Keratinocyte (primary cell): ENCODE results near the gene SNX13. TPM values are rescaled to one million over a fixed set of nuclear protein-coding genes. Genes with fewer than 3 reads are reported as not detected.

Experiments used
- DNase-seq: peaks from one replicate; pipeline ENCODE4 v3.0.0-alpha.2; 2011; ENCODE audit warnings: low read depth, missing footprints, low spot score
- FAIRE-seq: peaks from 2 replicates; lab custom pipeline; 2011; peaks lifted over from hg19 to GRCh38; lab: Jason Lieb, UNC
- H2AFZ ChIP-seq: 2 replicates; pipeline ENCODE4 v1.6.0; 2012; ENCODE audit warnings: low read length, control low read depth, inconsistent platforms; ENCODE audit not compliant: control insufficient read depth
- H3K27ac ChIP-seq: 2 replicates; pipeline ENCODE4 v1.5.1; 2011; ENCODE audit warnings: low read length; ENCODE audit not compliant: control insufficient read depth, insufficient read depth
- H3K27me3 ChIP-seq: 3 replicates; pipeline ENCODE4 v1.6.0; 2011; ENCODE audit warnings: low read length; ENCODE audit not compliant: control insufficient read depth, insufficient read depth; ENCODE audit errors: extremely low read depth
- H3K36me3 ChIP-seq, 2 experiments: 2 replicates in 1 of 2; 3 replicates in 1 of 2; pipeline ENCODE4 v1.5.1; 2011; ENCODE audit warnings: low read length in 2 of 2, mild to moderate bottlenecking in 1 of 2; ENCODE audit not compliant: control insufficient read depth in 2 of 2, insufficient read depth in 2 of 2; ENCODE audit errors: extremely low read depth in 1 of 2
- H3K4me1 ChIP-seq: 3 replicates; pipeline ENCODE4 v1.5.1; 2011; ENCODE audit warnings: low read length; ENCODE audit not compliant: control insufficient read depth, insufficient read depth; ENCODE audit errors: extremely low read depth
- H3K4me2 ChIP-seq: 3 replicates; pipeline ENCODE4 v1.6.0; 2011; ENCODE audit warnings: low read depth, low read length; ENCODE audit not compliant: control insufficient read depth, insufficient read depth; ENCODE audit errors: extremely low read depth
- H3K4me3 ChIP-seq, 3 experiments: fragments of 200-600 bp in 1 of 3; sonication (generic) in 1 of 3; 2 replicates in 2 of 3; 3 replicates in 1 of 3; pipeline ENCODE4 v1.5.1; 2011 to 2016; ENCODE audit warnings: low read length in 3 of 3, mild to moderate bottlenecking in 3 of 3, control low read depth in 2 of 3, inconsistent platforms in 1 of 3, low read depth in 1 of 3, mixed read lengths in 1 of 3, mixed run types in 1 of 3, moderate library complexity in 1 of 3; ENCODE audit not compliant: control insufficient read depth in 2 of 3, insufficient read depth in 2 of 3; ENCODE audit errors: extremely low read depth in 1 of 3
- H3K79me2 ChIP-seq: 2 replicates; pipeline ENCODE4 v1.6.0; 2012; ENCODE audit warnings: low read length; ENCODE audit not compliant: control insufficient read depth, insufficient read depth
- H3K9ac ChIP-seq: 3 replicates; pipeline ENCODE4 v1.6.0; 2011; ENCODE audit warnings: low read length; ENCODE audit not compliant: control insufficient read depth, insufficient read depth; ENCODE audit errors: extremely low read depth
- H3K9me1 ChIP-seq: 3 replicates; pipeline ENCODE4 v1.6.0; 2011; ENCODE audit warnings: low read length; ENCODE audit not compliant: control insufficient read depth, insufficient read depth; ENCODE audit errors: extremely low read depth
- H3K9me3 ChIP-seq: 2 replicates; pipeline ENCODE4 v1.5.1; 2012; ENCODE audit warnings: low read depth, low read length; ENCODE audit not compliant: control insufficient read depth
- H4K20me1 ChIP-seq: 3 replicates; pipeline ENCODE4 v1.6.0; 2011; ENCODE audit warnings: low read length; ENCODE audit not compliant: control insufficient read depth, insufficient read depth; ENCODE audit errors: extremely low read depth
- CTCF ChIP-seq, 3 experiments: IDR thresholded peaks in 1 of 3; conservative IDR thresholded peaks in 1 of 3; optimal IDR thresholded peaks in 1 of 3; 2 replicates in 2 of 3; 3 replicates in 1 of 3; pipeline versions ENCODE3 to v1.5.1; 2011; ENCODE audit warnings: low read length in 3 of 3, mild to moderate bottlenecking in 3 of 3, moderate library complexity in 2 of 3, control low read depth in 1 of 3, inconsistent platforms in 1 of 3; ENCODE audit not compliant: insufficient read depth in 2 of 3; ENCODE audit errors: extremely low read depth in 1 of 3
- EZH2 ChIP-seq: IDR thresholded peaks from one replicate; pipeline ENCODE4 v1.6.1; 2012; ENCODE audit warnings: inconsistent platforms, mild to moderate bottlenecking, low read length, moderate library complexity
- dilution Hi-C: fragments of 300-500 bp; cut with MboI; formaldehyde crosslinking; loops from one replicate; pipeline ENCODE4 v1.7.0; 2020; ENCODE audit warnings: low sequenced_read_pairs; ENCODE audit not compliant: extremely low pct_ligation_motif_present
- polyA plus RNA-seq, 5 experiments: library from polyadenylated mRNA; depleted of rRNA in 3 of 5; stranded (reverse) in 3 of 5; stranded (forward) in 1 of 5; unstranded in 1 of 5; fragments of >200 nt; gene quantifications; 1 replicate in 1 of 5; 2 replicates in 3 of 5; 3 replicates in 1 of 5; pipeline versions ENCODE4 v1.2.1 to v1.2.3, GENCODE V29; 2011 to 2012; ENCODE audit warnings: missing spikeins in 2 of 5, low read depth in 1 of 5, low replicate concordance in 1 of 5

SNX13 gene
- polyA plus RNA-seq, 1 donor (not counting 4 experiments of a cell fraction or from before 2014, with no cell fraction given): 22.6 TPM

- Histone ChIP-seq H2AFZ (no peak overlapping the region), H3K27ac (no peak overlapping the region), H4K20me1 (no peaks in the 10 kb centered on the region), H3K9me1 (no peaks in the 10 kb centered on the region), H3K36me3 (no peaks in the 10 kb centered on the region), H3K27me3 (no peaks in the 10 kb centered on the region), H3K79me2 (no peaks in the 10 kb centered on the region), H3K4me2 (no peak overlapping the region), H3K4me3 (no peak overlapping the region), H3K9ac (no peak overlapping the region), H3K4me1 (peaks cover 23% of the 10 kb centered on the region), H3K9me3 (no peaks in the 10 kb centered on the region)
- TF ChIP-seq CTCF (optimal IDR thresholded peaks at IDR 0.05 in 1 of 3, IDR thresholded peaks at IDR 0.05 in 1 of 3, conservative IDR thresholded peaks at IDR 0.05 in 1 of 3; ENCODE audit: extremely low read depth in 1 of 3, insufficient read depth in 2 of 3, low read length in 3 of 3): no peak
- no peak for TF ChIP-seq EZH2
- DNase-seq (no peak), FAIRE-seq (peak; percentile 5)
- dilution Hi-C loops: no loop called here
These were observed 168.3 kb downstream of the SNX13 start for GRCh38 chr7:17771901-17772408.

GRCh38 chr7:17770710-17771375 is 169.5 kb downstream of the SNX13 start:
- no peak for DNase-seq
- Histone ChIP-seq H3K4me1 (peaks cover 23% of the 10 kb centered on the region), H3K9ac (no peak overlapping the region), H2AFZ (peak overlapping the region; percentile 54), H3K27ac (no peak overlapping the region), H3K27me3 (no peaks in the 10 kb centered on the region), H3K9me3 (no peaks in the 10 kb centered on the region), H3K9me1 (no peaks in the 10 kb centered on the region), H3K4me3 (peak overlapping the region in 1 of 3 experiments; percentile 1), H4K20me1 (no peaks in the 10 kb centered on the region), H3K4me2 (peak overlapping the region; percentile 52), H3K79me2 (no peaks in the 10 kb centered on the region), H3K36me3 (no peaks in the 10 kb centered on the region)
- TF ChIP-seq EZH2 (no peak), CTCF (optimal IDR thresholded peaks at IDR 0.05 in 1 of 3, IDR thresholded peaks at IDR 0.05 in 1 of 3, conservative IDR thresholded peaks at IDR 0.05 in 1 of 3; ENCODE audit: extremely low read depth in 1 of 3, insufficient read depth in 2 of 3, low read length in 3 of 3) (no peak)
- dilution Hi-C loops: no loop called here
- FAIRE-seq: peak; percentile 59
